Renal pelvis (tissue), 12 donors: ENCODE measurements around the gene CSNK2A1. TPM values are rescaled to one million over a fixed set of nuclear protein-coding genes. Genes with fewer than 3 reads are reported as not detected.
A peak's percentile ranks its signal among the peaks of the same experiment; 100 is the strongest.
"Not testable (repeated sequence)": the region's sequence is repeated elsewhere in the genome, so short reads cannot be mapped to it uniquely, and the experiment has no call there.

Experiments used
- DNase-seq: peaks from one replicate; pipeline ENCODE4 v3.0.0-alpha.2; 2013
- long read RNA-seq, 16 experiments: transcript quantifications; one replicate each; lab custom pipeline, GENCODE V29; 2026
- polyA plus RNA-seq, 3 donors: library from polyadenylated mRNA; unstranded; fragments of 120-200 nt; gene quantifications; one replicate each; pipeline ENCODE4 v1.2.1, GENCODE V29; 2013; ENCODE audit not compliant: insufficient read length in 3 of 3

CSNK2A1 gene
- polyA plus RNA-seq: 100 to 1,000 TPM; 123 to 150 (median 147) TPM
- long read RNA-seq, donor 1, full-length matches to known transcripts: 29 of 29 reads
- long read RNA-seq, donor 1, partial matches to known transcripts: 0 of 29 reads
- long read RNA-seq, donor 1, other reads (novel, unspliced or antisense): 0 of 29 reads
- long read RNA-seq, donor 2, full-length matches to known transcripts: 63 of 63 reads
- long read RNA-seq, donor 2, partial matches to known transcripts: 0 of 63 reads
- long read RNA-seq, donor 2, other reads (novel, unspliced or antisense): 0 of 63 reads
- long read RNA-seq, donor 3, full-length matches to known transcripts: 33 of 39 reads
- long read RNA-seq, donor 3, partial matches to known transcripts: 6 of 39 reads
- long read RNA-seq, donor 3, other reads (novel, unspliced or antisense): 0 of 39 reads
- long read RNA-seq, donor 4, full-length matches to known transcripts: 27 of 27 reads
- long read RNA-seq, donor 4, partial matches to known transcripts: 0 of 27 reads
- long read RNA-seq, donor 4, other reads (novel, unspliced or antisense): 0 of 27 reads
- long read RNA-seq, donor 5, full-length matches to known transcripts: 14 of 14 reads
- long read RNA-seq, donor 5, partial matches to known transcripts: 0 of 14 reads
- long read RNA-seq, donor 5, other reads (novel, unspliced or antisense): 0 of 14 reads
- long read RNA-seq, donor 6, full-length matches to known transcripts: 35 of 40 reads
- long read RNA-seq, donor 6, partial matches to known transcripts: 5 of 40 reads
- long read RNA-seq, donor 6, other reads (novel, unspliced or antisense): 0 of 40 reads
- long read RNA-seq, donor 7, full-length matches to known transcripts: 33 of 56 reads
- long read RNA-seq, donor 7, partial matches to known transcripts: 23 of 56 reads
- long read RNA-seq, donor 7, other reads (novel, unspliced or antisense): 0 of 56 reads
- long read RNA-seq, donor 8, full-length matches to known transcripts: 17 of 34 reads
- long read RNA-seq, donor 8, partial matches to known transcripts: 17 of 34 reads
- long read RNA-seq, donor 8, other reads (novel, unspliced or antisense): 0 of 34 reads
- long read RNA-seq, donor 9, full-length matches to known transcripts: 40 of 48 reads
- long read RNA-seq, donor 9, partial matches to known transcripts: 8 of 48 reads
- long read RNA-seq, donor 9, other reads (novel, unspliced or antisense): 0 of 48 reads
- long read RNA-seq, donor 10, full-length matches to known transcripts: 35 of 43 reads
- long read RNA-seq, donor 10, partial matches to known transcripts: 8 of 43 reads
- long read RNA-seq, donor 10, other reads (novel, unspliced or antisense): 0 of 43 reads
- long read RNA-seq, donor 11, full-length matches to known transcripts: 21 of 21 reads
- long read RNA-seq, donor 11, partial matches to known transcripts: 0 of 21 reads
- long read RNA-seq, donor 11, other reads (novel, unspliced or antisense): 0 of 21 reads
- long read RNA-seq, donor 12, full-length matches to known transcripts: 55 of 110 reads
- long read RNA-seq, donor 12, partial matches to known transcripts: 55 of 110 reads
- long read RNA-seq, donor 12, other reads (novel, unspliced or antisense): 0 of 110 reads
- long read RNA-seq, donor 13, full-length matches to known transcripts: 20 of 20 reads
- long read RNA-seq, donor 13, partial matches to known transcripts: 0 of 20 reads
- long read RNA-seq, donor 13, other reads (novel, unspliced or antisense): 0 of 20 reads
- long read RNA-seq, donor 14, full-length matches to known transcripts: 52 of 64 reads
- long read RNA-seq, donor 14, partial matches to known transcripts: 12 of 64 reads
- long read RNA-seq, donor 14, other reads (novel, unspliced or antisense): 0 of 64 reads
- long read RNA-seq, donor 15, full-length matches to known transcripts: 27 of 36 reads
- long read RNA-seq, donor 15, partial matches to known transcripts: 9 of 36 reads
- long read RNA-seq, donor 15, other reads (novel, unspliced or antisense): 0 of 36 reads
- long read RNA-seq, donor 16, full-length matches to known transcripts: 38 of 44 reads
- long read RNA-seq, donor 16, partial matches to known transcripts: 6 of 44 reads
- long read RNA-seq, donor 16, other reads (novel, unspliced or antisense): 0 of 44 reads

DNA sequence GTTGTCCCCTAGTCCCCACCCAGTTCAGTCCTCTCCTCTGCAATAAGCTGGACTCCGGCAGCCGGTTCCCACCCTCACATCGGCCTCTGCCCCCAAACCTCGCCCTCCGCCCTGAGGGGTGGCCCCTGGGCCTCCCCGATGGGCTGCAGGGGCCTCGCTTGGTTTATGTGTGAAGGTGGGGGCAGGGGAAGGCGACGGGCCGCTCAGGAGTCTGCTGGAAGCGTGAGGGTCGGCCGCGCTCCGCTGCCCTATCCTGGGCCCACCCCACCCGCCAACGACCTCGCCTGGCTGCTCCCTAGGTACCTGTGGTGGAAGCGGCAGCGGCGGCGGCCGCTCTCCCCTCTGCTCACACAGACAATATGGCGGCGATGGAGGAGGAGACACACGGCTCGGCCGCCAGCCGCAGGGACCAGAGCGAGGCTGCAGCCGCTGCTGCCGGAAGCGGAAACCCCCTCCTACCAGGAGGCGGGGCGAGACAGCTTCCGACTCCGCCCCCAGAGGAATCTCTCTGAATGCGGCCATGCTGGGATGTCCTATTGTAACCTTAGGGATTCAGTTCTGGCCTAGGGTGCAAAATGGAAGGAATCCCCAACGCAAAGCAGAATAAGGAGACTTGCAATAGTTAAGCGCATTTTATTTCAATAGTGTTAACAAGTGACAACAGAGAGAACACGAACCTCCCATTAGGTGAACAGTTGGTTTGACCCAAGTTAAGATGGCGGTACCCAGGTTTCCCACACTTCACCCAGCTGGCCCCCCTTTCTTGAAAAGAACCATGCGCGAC lies at the start of gene CSNK2A1:
Gene CSNK2A1, minus strand, starts transcription at position 422 of the 784 bp plus-strand sequence. CDS start 35,239 bp downstream, outside the sequence.
- DNase-seq: peak; percentile 97

- no peak for DNase-seq
Observed at GRCh38 chr20:592506-592905, 48.9 kb upstream of the CSNK2A1 start.

DNA sequence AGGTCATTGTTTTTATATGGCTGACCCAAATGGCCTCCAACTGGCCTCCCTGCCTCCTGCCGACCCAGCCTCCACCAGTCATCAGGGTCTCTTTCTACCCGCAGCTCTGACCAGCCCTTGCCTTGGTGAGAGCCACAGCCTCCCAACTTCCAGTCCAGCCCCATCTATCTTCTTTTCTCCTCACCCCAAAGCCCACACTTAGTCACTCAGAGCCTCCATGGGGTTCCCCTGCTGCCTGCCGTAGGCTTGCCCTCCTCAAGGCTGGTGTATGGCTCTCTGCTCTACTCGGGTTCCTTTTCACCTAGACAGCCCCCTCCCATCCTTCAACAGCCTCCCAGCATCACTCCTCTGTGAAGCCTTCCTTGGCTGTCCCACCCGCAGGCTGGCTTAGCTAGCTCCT lies 48.4 kb upstream of the CSNK2A1 start:
- DNase-seq: no peak

GRCh38 chr20:588932-589672 lies 45.5 kb upstream of the CSNK2A1 start:
- DNase-seq: no peak

DNA sequence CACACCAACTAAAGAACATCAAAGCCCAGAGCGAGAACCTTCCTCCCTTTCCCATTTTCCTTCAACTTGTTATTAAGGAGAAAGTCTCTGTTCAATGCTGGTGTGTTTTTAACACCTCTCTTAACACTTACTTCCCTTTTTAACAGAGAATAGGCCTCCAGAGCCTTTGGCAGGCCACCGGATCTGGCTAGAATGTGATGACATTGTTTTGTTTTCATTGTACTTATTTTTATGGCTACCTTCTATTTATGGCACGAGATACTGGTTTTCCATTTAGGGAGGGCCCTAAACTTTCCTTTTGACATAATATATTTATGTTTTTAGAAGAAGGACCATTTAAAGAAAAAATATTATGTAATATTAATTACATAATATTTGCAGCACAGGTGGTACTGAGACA lies 44.9 kb upstream of the CSNK2A1 start:
- DNase-seq: no peak

- DNase-seq: no peak
Observed at GRCh38 chr20:584971-585301, 41.3 kb upstream of the CSNK2A1 start.

DNA sequence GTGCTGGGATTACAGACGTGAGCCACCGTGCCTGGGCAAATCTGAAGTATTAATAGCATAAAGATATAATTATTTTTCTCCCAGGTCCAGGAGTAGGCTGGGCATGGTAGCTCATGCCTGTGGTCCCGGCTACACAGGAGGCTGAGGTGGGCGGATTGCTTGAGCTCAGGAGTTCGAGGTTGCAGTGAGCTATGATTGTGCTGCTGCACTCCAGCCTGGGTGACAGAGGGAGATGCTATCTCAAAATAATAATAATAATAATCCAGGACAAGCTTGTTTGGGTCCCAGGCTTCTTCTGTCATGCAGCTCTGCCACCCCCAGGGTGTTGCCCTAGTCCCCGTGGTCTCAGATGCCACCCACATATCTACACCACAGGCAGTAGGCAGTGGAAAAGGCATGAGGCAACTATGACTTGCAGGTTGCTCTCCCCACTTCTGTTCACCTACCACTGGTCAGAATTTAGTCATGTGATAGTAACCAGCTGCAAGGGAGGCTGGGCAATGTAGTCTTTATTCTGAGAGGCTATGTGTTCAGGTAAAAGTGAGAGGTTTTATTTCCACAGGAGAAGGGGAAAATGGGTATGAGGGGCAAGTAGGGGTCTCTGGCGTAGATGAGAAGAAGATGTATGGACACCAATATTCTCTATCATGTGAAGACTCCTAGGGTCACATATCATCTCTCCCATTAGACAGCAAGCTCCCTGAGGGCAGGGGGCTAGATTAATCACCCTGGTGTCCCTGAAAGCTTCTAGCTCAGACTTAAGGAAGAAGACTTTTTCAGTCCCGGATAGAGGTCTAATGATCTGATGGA lies 40.8 kb upstream of the CSNK2A1 start:
- no peak for DNase-seq

- no peak for DNase-seq
Observed at GRCh38 chr20:582204-582603, 38.6 kb upstream of the CSNK2A1 start.

- DNase-seq: not testable (repeated sequence)
Observed at GRCh38 chr20:578940-579690, 35.5 kb upstream of the CSNK2A1 start.

GRCh38 chr20:577167-577791 lies 33.7 kb upstream of the CSNK2A1 start:
- DNase-seq: no peak

DNA sequence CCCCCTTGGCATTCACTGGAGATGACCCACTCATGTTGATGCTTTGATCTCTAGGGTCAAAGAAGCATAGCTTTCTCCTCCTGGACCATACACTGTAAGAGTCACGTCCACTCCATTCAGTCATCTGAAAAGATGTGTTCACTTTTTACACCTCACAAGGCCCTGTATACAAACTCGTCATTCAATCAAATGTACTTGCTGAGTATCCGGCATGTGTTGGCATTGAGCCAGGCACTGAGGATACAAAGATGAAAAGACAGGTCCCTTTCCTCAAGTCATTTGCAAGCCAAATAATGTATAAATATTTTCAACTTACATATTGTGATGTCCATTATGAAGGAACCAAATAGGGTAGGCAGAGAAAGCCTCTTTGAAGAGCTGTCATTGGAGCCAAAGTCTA lies 32.6 kb upstream of the CSNK2A1 start:
- no peak for DNase-seq

DNA sequence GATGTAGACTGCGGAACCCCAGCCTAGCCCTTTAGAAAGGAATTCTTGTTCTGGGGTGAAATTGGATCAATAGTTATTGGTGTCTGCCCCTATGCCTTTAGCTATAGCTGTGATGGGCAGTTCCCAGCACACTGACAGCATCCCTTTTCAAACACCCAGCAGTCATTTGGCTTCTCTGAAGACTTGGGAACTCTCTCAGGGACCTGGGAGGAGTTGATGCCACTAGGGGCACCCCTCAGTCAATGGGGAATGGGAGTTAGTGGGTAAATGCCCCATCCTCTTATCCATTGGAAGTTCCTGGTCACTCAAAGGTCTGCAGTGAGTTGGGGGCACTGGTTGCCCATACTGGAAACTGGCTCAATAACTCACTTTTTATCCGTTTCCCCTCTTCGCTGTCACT lies 31.6 kb upstream of the CSNK2A1 start:
- DNase-seq: no peak

GRCh38 chr20:574297-574942 lies 30.8 kb upstream of the CSNK2A1 start:
- no peak for DNase-seq

DNA sequence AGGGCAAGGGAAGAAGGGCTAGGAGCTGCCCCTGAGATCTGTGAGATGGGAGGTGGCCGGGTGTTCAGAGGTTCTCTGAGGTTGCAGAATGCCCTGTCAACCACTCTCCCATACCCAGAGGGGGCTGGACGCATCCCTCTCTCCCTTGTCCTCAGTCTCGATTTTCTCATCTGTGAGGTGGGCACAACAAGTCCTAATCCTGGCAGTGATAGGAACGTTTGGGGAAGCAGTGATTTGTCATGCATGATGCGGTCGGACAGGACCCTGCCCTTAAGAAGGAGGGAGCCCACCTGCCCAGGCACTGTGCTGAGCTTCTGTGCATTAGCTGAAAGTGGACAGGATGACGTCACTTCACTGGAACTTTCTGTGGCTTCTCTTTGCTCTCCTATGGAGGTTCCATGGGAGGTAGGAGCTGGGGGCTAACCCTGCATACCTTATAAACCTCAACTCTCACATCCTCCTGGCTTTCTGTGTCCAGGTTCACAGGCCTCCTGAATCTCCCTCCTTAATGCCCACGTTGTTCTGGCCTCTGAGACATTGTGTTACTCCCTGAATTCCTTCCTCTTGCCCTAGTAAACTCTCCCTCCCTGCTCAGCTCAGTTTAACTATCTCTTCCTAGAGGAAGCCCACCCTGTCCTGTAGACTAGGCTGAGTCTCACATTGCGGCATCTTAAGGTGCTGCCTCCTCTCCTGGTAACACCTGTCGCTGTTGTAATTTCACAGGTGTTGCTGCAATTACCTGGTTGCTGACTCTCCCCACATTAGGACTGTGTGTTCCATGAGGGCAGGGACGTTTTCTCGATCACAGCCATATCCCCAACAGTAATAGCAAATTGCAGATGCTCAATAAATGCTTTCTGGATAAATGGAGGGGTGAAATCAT lies 30.1 kb upstream of the CSNK2A1 start:
- DNase-seq: no peak

- no peak for DNase-seq
Observed at GRCh38 chr20:572727-573126, 29.1 kb upstream of the CSNK2A1 start.
